Smooth muscle cell of trachea (primary cell): ENCODE results near the gene DUSP8. TPM values are rescaled to one million over a fixed set of nuclear protein-coding genes. Genes with fewer than 3 reads are reported as not detected.

Experiments used
- total RNA-seq: library from RNA; depleted of rRNA; stranded (reverse); fragments of >200 nt; gene quantifications from 2 replicates; pipeline ENCODE4 v1.2.1, GENCODE V29; 2014

The DUSP8 gene, protein sequence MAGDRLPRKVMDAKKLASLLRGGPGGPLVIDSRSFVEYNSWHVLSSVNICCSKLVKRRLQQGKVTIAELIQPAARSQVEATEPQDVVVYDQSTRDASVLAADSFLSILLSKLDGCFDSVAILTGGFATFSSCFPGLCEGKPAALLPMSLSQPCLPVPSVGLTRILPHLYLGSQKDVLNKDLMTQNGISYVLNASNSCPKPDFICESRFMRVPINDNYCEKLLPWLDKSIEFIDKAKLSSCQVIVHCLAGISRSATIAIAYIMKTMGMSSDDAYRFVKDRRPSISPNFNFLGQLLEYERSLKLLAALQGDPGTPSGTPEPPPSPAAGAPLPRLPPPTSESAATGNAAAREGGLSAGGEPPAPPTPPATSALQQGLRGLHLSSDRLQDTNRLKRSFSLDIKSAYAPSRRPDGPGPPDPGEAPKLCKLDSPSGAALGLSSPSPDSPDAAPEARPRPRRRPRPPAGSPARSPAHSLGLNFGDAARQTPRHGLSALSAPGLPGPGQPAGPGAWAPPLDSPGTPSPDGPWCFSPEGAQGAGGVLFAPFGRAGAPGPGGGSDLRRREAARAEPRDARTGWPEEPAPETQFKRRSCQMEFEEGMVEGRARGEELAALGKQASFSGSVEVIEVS
- 0.33 and 0.87 TPM in 2 replicates for total RNA-seq

GRCh38 chr11:1572197-1573076 lies at the start of gene DUSP8:
Gene DUSP8 (minus strand): TSS chr11:1572271. CDS start chr11:1565826, 6,445 bp downstream.

DNA sequence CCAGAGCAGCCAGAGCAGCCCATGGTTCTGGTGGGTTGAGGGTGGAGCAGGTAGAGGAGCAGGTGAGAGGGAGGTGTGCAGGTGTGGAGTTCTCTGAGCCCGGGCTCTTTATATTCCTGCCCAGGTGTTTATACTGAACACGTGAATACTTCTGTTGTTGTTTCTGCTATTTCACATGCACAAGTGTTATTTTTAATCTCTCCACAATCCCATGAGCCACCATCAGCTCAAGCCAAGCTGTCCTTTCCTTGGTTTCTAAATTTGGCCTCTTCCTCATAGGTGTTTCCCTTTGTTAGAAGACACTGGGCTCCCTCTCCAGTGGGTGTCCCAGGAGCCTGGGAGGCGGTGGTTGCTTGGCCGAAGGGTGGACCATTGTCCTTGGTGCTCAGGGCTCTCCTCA lies 36.3 kb upstream of the DUSP8 start, which contains the start of gene KRTAP5-3:
Gene KRTAP5-3, minus strand, starts transcription at position 101 of the 400 bp plus-strand sequence. Its CDS starts 78 bp downstream, at position 23.

DNA sequence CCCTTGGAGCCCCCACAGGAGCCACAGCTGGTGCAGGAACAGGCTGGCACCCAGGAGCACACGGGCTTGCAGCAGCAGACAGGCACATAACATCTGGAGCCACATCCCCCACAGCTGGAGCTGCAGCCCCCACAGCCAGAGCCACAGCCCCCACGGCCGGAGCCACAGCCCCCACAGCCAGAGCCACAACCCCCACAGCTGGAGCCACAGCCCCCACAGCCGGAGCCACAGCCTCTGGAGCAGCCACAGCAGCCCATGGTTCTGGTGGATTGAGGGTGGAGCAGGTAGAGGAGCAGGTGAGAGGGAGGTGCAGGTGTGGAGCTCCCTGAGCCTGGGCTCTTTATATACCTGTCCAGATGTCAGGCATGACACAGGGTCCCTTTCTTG lies 25.9 kb upstream of the DUSP8 start, which contains the start of gene KRTAP5-2:
Gene KRTAP5-2, minus strand, starts transcription at position 301 of the 387 bp plus-strand sequence. Its CDS starts 44 bp downstream, at position 257.

DNA sequence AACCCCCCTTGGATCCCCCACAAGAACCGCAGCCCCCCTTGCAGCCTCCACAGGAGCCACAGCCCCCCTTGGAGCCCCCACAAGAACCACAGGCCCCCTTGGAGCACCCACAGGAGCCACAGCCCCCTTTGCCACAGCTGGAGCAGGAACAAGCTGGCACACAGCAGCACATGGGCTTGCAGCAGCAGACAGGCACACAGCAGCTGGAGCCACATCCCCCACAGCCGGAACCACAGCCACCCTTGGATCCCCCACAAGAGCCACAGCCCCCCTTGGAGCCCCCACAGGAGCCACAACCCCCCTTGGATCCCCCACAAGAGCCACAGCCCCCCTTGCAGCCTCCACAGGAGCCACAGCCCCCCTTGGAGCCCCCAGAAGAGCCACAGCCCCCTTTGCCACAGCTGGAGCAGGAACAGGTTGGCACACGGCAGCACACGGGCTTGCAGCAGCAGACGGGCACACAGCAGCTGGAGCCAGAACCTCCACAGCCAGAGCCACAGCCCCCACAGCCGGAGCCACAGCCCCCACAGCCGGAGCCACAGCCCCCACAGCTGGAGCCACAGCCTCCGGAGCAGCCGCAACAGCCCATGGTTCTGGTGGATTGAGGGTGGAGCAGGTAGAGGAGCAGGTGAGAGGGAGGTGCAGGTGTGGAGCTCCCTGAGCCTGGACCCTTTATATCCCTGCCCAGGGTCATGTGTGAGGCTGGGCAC lies 12.7 kb upstream of the DUSP8 start, which contains the start of gene KRTAP5-1:
Gene KRTAP5-1, minus strand, starts transcription at position 623 of the 710 bp plus-strand sequence. Its CDS starts 34 bp downstream, at position 589.

Other genes starting within 250 kb of the DUSP8 start
- 0.99 TPM in 1 of 2 replicates, not detected in the other for gene BRSK2, start 182.3 kb downstream of the DUSP8 start, total RNA-seq
- gene MOB2, start 85.5 kb downstream of the DUSP8 start, total RNA-seq = 22.3 and 30.6 TPM in 2 replicates
- gene KRTAP5-1, start 13.0 kb upstream of the DUSP8 start, total RNA-seq = not detected in 2 replicates
- gene KRTAP5-2, start 26.0 kb upstream of the DUSP8 start, total RNA-seq = not detected in 2 replicates
- gene KRTAP5-3, start 36.2 kb upstream of the DUSP8 start, total RNA-seq = not detected in 2 replicates
- not detected in 2 replicates for gene KRTAP5-4, start 49.9 kb upstream of the DUSP8 start, total RNA-seq
- gene KRTAP5-5, start 57.5 kb upstream of the DUSP8 start, total RNA-seq = not detected in 2 replicates
- not detected in 2 replicates for gene KRTAP5-6, start 124.9 kb upstream of the DUSP8 start, total RNA-seq
- gene IFITM10, start 178.3 kb upstream of the DUSP8 start, total RNA-seq = 0.58 and 0.83 TPM in 2 replicates
- gene CTSD, start 191.7 kb upstream of the DUSP8 start, total RNA-seq = 228 and 489 TPM in 2 replicates